A673 (cell line): ENCODE data around the gene GOLM1.

Experiments used
- EZH2 ChIP-seq: fragments of 200-600 bp; sonication (generic); IDR thresholded peaks from 2 replicates; pipeline ENCODE4 v1.6.1; 2017; ENCODE audit warnings: borderline replicate concordance, low read depth, mild to moderate bottlenecking, mixed read lengths, antibody characterized with exemption, low read length; ENCODE audit not compliant: poor library complexity, severe bottlenecking
- TF ChIP-seq, protein P1 (sequence below): fragments of 300-800, 200-600 bp; sonication (generic); conservative IDR thresholded peaks from 2 replicates; pipeline ENCODE4 v1.5.1; 2017; ENCODE audit warnings: low read depth, mild to moderate bottlenecking, antibody characterized with exemption, low read length, moderate library complexity, mixed read lengths

DNA sequence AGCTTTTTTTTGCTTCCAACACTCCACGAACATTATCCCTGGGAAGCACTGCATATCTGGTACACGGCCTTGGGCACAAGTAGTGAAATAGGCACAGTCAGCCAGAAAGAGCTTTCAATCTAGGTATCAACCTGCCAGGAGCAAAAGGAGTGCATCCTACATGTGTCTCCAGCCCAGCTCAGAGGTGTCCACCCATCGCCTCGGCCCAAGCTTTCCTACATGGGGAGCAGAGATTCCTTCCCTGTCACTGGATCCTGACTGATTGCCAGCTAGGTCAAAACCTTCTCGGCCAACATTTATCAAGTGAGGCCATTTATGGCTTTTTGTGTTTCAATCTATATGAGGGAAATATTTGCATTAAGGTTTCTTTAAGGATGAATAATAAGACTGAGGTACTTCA lies 55.8 kb downstream of the GOLM1 start:
- TF ChIP-seq, protein P1, sequence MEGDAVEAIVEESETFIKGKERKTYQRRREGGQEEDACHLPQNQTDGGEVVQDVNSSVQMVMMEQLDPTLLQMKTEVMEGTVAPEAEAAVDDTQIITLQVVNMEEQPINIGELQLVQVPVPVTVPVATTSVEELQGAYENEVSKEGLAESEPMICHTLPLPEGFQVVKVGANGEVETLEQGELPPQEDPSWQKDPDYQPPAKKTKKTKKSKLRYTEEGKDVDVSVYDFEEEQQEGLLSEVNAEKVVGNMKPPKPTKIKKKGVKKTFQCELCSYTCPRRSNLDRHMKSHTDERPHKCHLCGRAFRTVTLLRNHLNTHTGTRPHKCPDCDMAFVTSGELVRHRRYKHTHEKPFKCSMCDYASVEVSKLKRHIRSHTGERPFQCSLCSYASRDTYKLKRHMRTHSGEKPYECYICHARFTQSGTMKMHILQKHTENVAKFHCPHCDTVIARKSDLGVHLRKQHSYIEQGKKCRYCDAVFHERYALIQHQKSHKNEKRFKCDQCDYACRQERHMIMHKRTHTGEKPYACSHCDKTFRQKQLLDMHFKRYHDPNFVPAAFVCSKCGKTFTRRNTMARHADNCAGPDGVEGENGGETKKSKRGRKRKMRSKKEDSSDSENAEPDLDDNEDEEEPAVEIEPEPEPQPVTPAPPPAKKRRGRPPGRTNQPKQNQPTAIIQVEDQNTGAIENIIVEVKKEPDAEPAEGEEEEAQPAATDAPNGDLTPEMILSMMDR = no peak
- TF ChIP-seq EZH2 = no peak
